ENCODE results near the gene FURIN.

DNA sequence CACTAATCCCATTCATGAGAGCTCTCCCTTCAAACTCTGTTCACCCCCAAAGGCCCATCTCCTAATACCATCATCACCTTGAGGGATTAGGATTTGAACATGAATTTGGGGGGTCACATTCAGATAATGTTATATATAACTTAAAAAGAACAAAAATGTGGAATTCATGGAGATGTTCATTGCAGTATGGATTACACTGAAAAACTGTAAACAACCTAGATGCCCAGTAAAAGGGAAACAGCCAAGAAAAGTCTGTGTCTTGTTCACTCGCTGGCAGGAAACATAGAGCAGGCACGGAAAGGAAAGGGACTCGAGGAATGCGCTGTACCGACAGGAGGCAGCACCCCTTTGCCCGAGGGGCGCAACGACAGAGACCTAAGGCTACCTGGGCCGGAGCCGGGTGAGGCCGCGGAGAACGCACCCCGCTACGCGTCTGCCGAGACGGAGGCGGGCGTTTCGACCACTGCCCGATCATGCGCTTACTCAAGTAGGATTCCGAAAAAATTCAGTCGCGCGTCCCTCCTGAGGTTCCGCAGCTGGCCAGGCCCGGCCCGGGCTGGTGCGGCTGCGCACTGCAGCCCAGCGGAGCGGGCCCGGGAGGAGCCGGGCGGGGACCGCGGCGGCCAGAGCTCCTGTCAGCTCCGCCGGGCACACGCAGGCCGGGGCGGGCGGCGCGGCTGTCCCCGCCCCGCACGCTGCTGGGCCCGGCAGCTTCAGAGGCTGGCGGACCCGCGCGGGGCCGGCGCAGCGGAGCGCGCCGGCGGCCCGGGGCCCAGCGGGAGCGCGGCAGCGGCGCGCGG, 33.9 kb downstream of the FURIN start:
- no peak for TF ChIP-seq ZNF274 (IDR thresholded peaks at IDR 0.05; ENCODE audit: low read depth, low read length)
- no peak for TF ChIP-seq YY1 (IDR thresholded peaks at IDR 0.05; ENCODE audit: insufficient read depth, insufficient read length)
- TF ChIP-seq SUZ12 (IDR thresholded peaks at IDR 0.05; ENCODE audit: extremely low read depth, insufficient read depth, insufficient read length): no peak

All from NT2/D1 (cell line).